HFFc6 (cell line): ENCODE results near the gene KCNIP1. TPM values are rescaled to one million over a fixed set of nuclear protein-coding genes. Genes with fewer than 3 reads are reported as not detected.

Source experiments
- DNase-seq: peaks from one replicate; pipeline ENCODE4 v3.0.0-alpha.2; 2018
- H3K27ac Mint-ChIP-seq: 2 replicates; pipeline ENCODE4 v1.8.0; 2020; ENCODE audit warnings: mild to moderate bottlenecking, mixed read lengths
- H3K27me3 Mint-ChIP-seq: 2 replicates; pipeline ENCODE4 v1.8.0; 2021; ENCODE audit warnings: mild to moderate bottlenecking, moderate library complexity, mixed read lengths; ENCODE audit not compliant: insufficient read depth
- H3K36me3 Mint-ChIP-seq: 2 replicates; pipeline ENCODE4 v1.8.0; 2021; ENCODE audit warnings: low read depth, mixed read lengths
- H3K4me1 Mint-ChIP-seq: 2 replicates; pipeline ENCODE4 v1.8.0; 2020; ENCODE audit warnings: low read depth, mixed read lengths
- H3K4me3 Mint-ChIP-seq: 2 replicates; pipeline ENCODE4 v1.8.0; 2020; ENCODE audit warnings: mild to moderate bottlenecking, moderate library complexity, mixed read lengths
- H3K9me3 Mint-ChIP-seq: 2 replicates; pipeline ENCODE4 v1.8.0; 2020; ENCODE audit warnings: mild to moderate bottlenecking, mixed read lengths
- total RNA-seq, 6 experiments: library from RNA; stranded (reverse); fragmentation: NEBNext Ultra II Directional; extraction: Animal tissue kit (Norgen Biotek cat#: 25700); gene quantifications; 2 replicates in 1 of 6; 3 replicates in 5 of 6; pipeline ENCODE4 v1.2.3, GENCODE V29; 2021
- TF ChIP-seq, protein P1 (sequence below): fragments of 200-600 bp; sonication (generic); IDR thresholded peaks from 2 replicates; pipeline ENCODE4 v1.5.0; 2021; ENCODE audit warnings: antibody characterized with exemption, mild to moderate bottlenecking

Gene KCNIP1
- total RNA-seq, 6 experiments from 2014 or later, result not detected

DNA sequence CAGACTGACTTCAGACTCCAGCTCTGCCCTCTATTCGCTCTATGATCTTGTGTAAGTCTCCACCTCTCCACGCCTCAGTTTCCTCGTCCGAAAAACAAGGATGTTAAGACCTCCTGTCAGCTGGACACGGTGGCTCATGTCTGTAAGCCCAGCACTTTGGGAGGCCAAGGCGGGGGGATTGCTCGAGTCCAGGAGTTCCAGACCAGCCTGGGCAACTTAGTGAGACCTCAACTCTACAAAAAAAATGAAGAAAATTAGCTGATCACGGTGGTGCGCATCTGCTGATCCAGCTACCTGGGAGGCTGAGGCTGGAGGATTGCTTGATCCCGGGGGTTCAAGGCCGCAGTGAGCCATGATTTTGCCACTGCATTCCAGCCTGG lies 243.1 kb downstream of the KCNIP1 start:
- TF ChIP-seq, protein P1, sequence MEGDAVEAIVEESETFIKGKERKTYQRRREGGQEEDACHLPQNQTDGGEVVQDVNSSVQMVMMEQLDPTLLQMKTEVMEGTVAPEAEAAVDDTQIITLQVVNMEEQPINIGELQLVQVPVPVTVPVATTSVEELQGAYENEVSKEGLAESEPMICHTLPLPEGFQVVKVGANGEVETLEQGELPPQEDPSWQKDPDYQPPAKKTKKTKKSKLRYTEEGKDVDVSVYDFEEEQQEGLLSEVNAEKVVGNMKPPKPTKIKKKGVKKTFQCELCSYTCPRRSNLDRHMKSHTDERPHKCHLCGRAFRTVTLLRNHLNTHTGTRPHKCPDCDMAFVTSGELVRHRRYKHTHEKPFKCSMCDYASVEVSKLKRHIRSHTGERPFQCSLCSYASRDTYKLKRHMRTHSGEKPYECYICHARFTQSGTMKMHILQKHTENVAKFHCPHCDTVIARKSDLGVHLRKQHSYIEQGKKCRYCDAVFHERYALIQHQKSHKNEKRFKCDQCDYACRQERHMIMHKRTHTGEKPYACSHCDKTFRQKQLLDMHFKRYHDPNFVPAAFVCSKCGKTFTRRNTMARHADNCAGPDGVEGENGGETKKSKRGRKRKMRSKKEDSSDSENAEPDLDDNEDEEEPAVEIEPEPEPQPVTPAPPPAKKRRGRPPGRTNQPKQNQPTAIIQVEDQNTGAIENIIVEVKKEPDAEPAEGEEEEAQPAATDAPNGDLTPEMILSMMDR, result no peak
- H3K27me3 Mint-ChIP-seq, result peaks cover 24% of the 10 kb centered on the region
- no peak overlapping the region for H3K4me3 Mint-ChIP-seq
- H3K36me3 Mint-ChIP-seq, result no peaks in the 10 kb centered on the region
- peaks cover 10% of the 10 kb centered on the region; the same call in 1 of the 2 replicates for H3K4me1 Mint-ChIP-seq
- no peak overlapping the region for H3K27ac Mint-ChIP-seq
- DNase-seq, result no peak
- H3K9me3 Mint-ChIP-seq, result no peaks in the 10 kb centered on the region

DNA sequence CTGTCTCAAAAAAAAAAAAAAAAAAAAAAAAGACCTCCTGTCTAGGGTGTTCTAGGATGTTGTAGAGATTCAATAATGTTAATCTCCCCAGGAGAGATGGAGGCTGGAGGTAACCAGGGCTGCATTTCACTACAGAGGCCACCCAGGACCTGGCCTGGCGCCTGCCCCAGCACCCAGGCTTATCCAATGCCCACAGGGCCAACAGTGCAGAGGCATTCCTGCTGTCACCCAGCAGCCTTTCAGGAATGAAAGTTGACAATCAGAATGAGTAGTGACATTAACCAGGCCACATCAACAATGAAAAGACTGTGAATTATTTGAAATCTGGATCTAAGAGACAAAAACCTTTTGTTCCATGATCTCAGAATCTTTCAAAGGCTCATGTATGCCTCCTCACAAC lies 243.5 kb downstream of the KCNIP1 start:
- TF ChIP-seq, protein P1, result no peak
- Mint-ChIP-seq H3K27ac (no peak overlapping the region), H3K9me3 (no peaks in the 10 kb centered on the region), H3K36me3 (no peaks in the 10 kb centered on the region), H3K4me1 (peaks cover 10% of the 10 kb centered on the region; the same call in 1 of the 2 replicates), H3K27me3 (peaks cover 26% of the 10 kb centered on the region), H3K4me3 (no peak overlapping the region)
- no peak for DNase-seq

DNA sequence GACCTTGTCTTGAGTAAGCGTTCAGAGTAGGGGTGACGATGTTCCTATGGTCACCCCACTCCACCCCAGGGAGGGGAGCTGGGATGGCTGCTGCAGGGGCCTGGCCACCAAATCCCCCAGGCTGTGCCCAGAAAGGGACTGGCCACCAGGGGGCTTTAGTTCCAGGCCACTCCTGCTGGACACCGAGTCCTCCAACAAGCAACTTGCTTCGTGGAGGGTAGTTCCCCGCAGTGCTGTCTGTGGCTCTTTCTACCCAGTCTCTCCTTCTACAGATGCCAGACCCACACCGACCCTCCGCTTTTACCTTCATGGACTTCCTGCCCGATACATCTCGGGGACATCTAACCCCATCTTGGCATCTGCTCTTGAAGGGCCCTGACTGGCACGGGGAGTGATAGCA lies 244.0 kb downstream of the KCNIP1 start:
- TF ChIP-seq, protein P1, result peak; percentile 78
- Mint-ChIP-seq H3K27me3 (peaks cover 26% of the 10 kb centered on the region), H3K36me3 (no peaks in the 10 kb centered on the region), H3K9me3 (no peaks in the 10 kb centered on the region), H3K4me3 (no peak overlapping the region), H3K4me1 (peaks cover 10% of the 10 kb centered on the region; the same call in 1 of the 2 replicates), H3K27ac (no peak overlapping the region)
- DNase-seq, result no peak

DNA sequence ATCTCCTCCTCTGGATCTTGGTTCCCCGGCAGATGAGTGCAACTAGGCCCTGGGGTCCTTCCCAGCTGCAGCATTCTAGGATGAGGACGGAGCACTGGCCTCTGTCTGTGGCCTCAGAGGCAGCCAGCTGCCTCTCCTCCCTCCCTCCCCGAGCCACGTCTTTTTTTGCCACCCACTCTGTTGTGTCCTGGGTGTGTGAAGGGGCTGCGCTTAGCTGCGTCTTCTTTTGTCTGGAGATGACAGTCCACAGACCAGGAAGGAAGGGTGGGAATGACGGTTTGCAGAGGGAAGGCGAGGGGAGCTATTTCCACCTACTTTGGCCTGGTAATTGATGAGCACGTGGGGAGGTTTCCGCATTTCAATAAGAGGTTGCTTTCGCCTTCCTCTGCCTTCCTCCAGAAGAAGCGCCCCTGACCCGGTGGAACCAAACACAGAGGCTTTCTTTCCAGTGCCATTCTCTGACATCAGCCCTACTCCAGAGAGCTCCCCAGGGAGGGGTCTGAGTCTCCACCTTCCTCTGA lies 245.2 kb downstream of the KCNIP1 start:
- H3K9me3 Mint-ChIP-seq, result no peaks in the 10 kb centered on the region
- peaks cover 9% of the 10 kb centered on the region; the same call in 1 of the 2 replicates for H3K4me1 Mint-ChIP-seq
- H3K4me3 Mint-ChIP-seq, result no peak overlapping the region
- DNase-seq, result no peak
- H3K27ac Mint-ChIP-seq, result no peak overlapping the region
- TF ChIP-seq, protein P1, result no peak
- no peaks in the 10 kb centered on the region for H3K36me3 Mint-ChIP-seq
- H3K27me3 Mint-ChIP-seq, result peaks cover 22% of the 10 kb centered on the region

DNA sequence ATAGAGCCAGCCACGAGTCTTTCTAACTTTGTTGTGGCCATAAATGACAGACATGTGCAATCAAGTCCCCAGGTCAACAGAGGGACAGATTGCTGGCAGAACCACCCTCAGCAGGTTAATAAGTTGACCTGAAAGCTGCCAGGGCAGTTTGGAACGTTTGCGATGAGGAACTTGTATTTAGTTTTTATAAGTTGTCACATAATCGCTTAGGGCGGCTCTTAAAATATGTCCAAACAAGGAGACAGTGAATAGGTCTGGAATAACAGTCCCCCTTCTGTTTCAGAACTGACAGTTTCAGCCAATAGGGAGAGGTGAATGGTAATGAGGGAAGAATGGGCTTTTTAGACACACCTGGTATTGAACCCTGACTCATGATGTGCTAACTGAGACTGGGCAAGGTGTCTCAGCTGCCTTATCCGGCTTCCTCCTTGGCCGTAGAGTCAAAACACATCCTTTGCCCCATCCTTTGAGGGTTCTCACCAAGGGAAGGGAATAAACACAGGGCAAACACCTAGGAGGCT lies 246.2 kb downstream of the KCNIP1 start:
- DNase-seq, result no peak
- TF ChIP-seq, protein P1, result no peak
- Mint-ChIP-seq H3K36me3 (no peaks in the 10 kb centered on the region), H3K9me3 (no peaks in the 10 kb centered on the region), H3K27ac (no peak overlapping the region), H3K4me1 (0 out of 2 replicates have a peak, but pooled peaks cover 5% of the 10 kb centered on the region), H3K27me3 (peaks cover 22% of the 10 kb centered on the region), H3K4me3 (no peak overlapping the region)
